Adrenal gland (tissue), 5 donors: ENCODE measurements around the gene PIK3AP1.

Experiments used
- CTCF ChIP-seq, 6 experiments: fragments of 450-650 bp in 4 of 6; fragments of 200-600 bp in 2 of 6; sonication (generic) in 1 of 6; IDR thresholded peaks; 1 replicate in 5 of 6; 2 replicates in 1 of 6; pipeline versions ENCODE4 v1.5.1 to v1.8.0; 2016 to 2021; ENCODE audit warnings: antibody characterized with exemption in 6 of 6, mild to moderate bottlenecking in 2 of 6, moderate library complexity in 1 of 6
- POLR2A ChIP-seq, 2 donors: fragments of 450-650 bp; IDR thresholded peaks; one replicate each; pipeline ENCODE4 v1.6.1; 2017; ENCODE audit warnings: antibody characterized with exemption in 2 of 2, mild to moderate bottlenecking in 2 of 2, moderate library complexity in 1 of 2
- donor health status: DM: no; HTN: no; CAD: no.

GRCh38 chr10:96586419-96587263, 133.7 kb downstream of the PIK3AP1 start, which contains the start of gene TM9SF3:
- TF ChIP-seq POLR2A (IDR thresholded peaks at IDR 0.05) (peak; percentile 91 to 97), CTCF (IDR thresholded peaks at IDR 0.05) (peak in 2 of 6 experiments; percentile 24 to 41)
